ENCODE measurements around the gene PTP4A2. TPM values are rescaled to one million over a fixed set of nuclear protein-coding genes. Genes with fewer than 3 reads are reported as not detected.
A peak's percentile ranks its signal among the peaks of the same experiment; 100 is the strongest.

The PTP4A2 gene
- total RNA-seq, 4 donors from 2014 or later, result 294 to 522 (median 353) TPM

GRCh38 chr1:31937300-31938183 lies 626 bp downstream of the PTP4A2 start:
- Histone ChIP-seq H3K27ac (peak overlapping the region; percentile 97 to 99 (median 98)), H3K9me3 (no peaks in the 10 kb centered on the region), H3K36me3 (no peaks in the 10 kb centered on the region), H3K4me1 (peaks cover 51 to 57% of the 10 kb centered on the region in 2 donors), H3K4me3 (peak overlapping the region; percentile 81 to 91 (median 84)), H3K27me3 (no peaks in the 10 kb centered on the region)
- DNase-seq, result peak; percentile 53 to 78
- in situ Hi-C loops (cut with MboI; ENCODE audit: low sequenced_read_pairs in 4 of 4) (no loop called here), intact Hi-C loops (cut with DNase I; ENCODE audit: low total_unique reads) (loop anchor here (2.0 to 10.0 kb wide), 2 partner anchors 17 to 267 kb away; partner anchors contain the start of genes CCDC28B, DCDC2B and IQCC)
- TF ChIP-seq POLR2A (IDR thresholded peaks at IDR 0.05) (peak; percentile 29 to 46), CTCF (IDR thresholded peaks at IDR 0.05 in 4 of 5, conservative IDR thresholded peaks at IDR 0.05 in 1 of 5) (no peak)
- ATAC-seq, result peak; percentile 50 to 59

DNA sequence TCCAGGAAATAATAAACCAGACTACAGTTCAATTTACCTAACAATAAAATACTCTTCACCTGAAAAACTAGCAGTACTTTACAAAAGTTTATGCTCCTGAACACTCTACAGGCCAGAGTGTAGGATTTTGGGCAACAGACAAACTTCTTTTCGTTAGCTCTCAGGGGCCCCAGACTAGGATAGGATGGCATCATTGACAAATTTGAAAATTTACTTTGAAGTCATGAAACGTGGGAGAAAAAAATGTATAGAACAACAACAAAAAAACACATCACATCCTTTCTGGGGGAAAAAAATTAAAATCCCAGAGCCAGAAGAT lies 1.2 kb downstream of the PTP4A2 start:
- H3K27me3 ChIP-seq, result no peaks in the 10 kb centered on the region
- in situ Hi-C loops (cut with MboI; ENCODE audit: low sequenced_read_pairs in 4 of 4), result no loop called here
- H3K9me3 ChIP-seq, result no peaks in the 10 kb centered on the region
- no peak for ATAC-seq
- intact Hi-C loops (cut with DNase I; ENCODE audit: low total_unique reads), result loop anchor here (10.0 kb wide), 1 partner anchor 268 kb away; the partner anchor contains the start of genes CCDC28B, DCDC2B and IQCC
- peaks cover 57 to 63% of the 10 kb centered on the region in 2 donors for H3K4me1 ChIP-seq
- peak overlapping the region; percentile 81 to 91 (median 84) for H3K4me3 ChIP-seq
- H3K27ac ChIP-seq, result peak overlapping the region; percentile 97 to 99 (median 98)
- TF ChIP-seq POLR2A (IDR thresholded peaks at IDR 0.05) (no peak), CTCF (IDR thresholded peaks at IDR 0.05 in 4 of 5, conservative IDR thresholded peaks at IDR 0.05 in 1 of 5) (no peak)
- no peak for DNase-seq
- no peaks in the 10 kb centered on the region for H3K36me3 ChIP-seq

DNA sequence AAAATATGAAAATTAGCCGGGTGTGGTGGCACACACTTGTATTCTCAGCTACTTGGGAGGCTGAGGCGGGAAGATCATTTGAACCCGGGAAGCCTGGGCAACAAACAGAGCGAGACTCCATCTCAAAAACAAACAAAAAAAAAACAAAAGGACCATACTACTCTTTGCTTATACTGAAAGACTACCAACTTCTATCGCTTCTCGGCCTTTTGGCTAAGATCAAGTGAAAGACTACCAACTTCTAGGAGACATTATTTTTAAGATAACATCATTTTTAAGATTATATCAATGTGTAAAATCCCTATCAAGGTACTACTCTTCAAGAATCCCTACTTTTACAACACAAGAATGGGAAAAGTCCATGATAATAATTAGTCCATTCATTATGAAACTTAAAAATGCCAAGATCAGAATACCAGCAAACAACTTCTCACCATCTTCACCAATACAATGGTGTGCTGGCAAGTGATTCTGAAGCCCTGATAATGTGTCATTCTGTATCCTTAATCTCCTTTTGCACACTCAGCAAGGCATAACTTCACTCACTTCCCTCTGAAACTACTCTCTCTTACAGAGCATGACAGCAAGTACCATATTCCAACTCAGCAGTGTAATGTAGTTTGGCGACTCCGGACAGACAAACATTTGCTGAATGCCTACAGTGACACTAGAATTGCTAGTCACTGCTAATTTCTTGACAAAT lies 1.7 kb downstream of the PTP4A2 start:
- H3K36me3 ChIP-seq, result no peaks in the 10 kb centered on the region
- no peak for TF ChIP-seq POLR2A (IDR thresholded peaks at IDR 0.05)
- TF ChIP-seq CTCF (IDR thresholded peaks at IDR 0.05 in 4 of 5, conservative IDR thresholded peaks at IDR 0.05 in 1 of 5), result no peak
- peak overlapping the region; percentile 81 to 91 (median 84) for H3K4me3 ChIP-seq
- intact Hi-C loops (cut with DNase I; ENCODE audit: low total_unique reads), result loop anchor here (10.0 kb wide), 1 partner anchor 268 kb away; the partner anchor contains the start of genes CCDC28B, DCDC2B and IQCC
- peak overlapping the region; percentile 97 to 99 (median 98) for H3K27ac ChIP-seq
- H3K9me3 ChIP-seq, result no peaks in the 10 kb centered on the region
- DNase-seq (no peak), ATAC-seq (no peak)
- H3K27me3 ChIP-seq, result no peaks in the 10 kb centered on the region
- peaks cover 63 to 68% of the 10 kb centered on the region in 2 donors for H3K4me1 ChIP-seq
- in situ Hi-C loops (cut with MboI; ENCODE audit: low sequenced_read_pairs in 4 of 4), result no loop called here

DNA sequence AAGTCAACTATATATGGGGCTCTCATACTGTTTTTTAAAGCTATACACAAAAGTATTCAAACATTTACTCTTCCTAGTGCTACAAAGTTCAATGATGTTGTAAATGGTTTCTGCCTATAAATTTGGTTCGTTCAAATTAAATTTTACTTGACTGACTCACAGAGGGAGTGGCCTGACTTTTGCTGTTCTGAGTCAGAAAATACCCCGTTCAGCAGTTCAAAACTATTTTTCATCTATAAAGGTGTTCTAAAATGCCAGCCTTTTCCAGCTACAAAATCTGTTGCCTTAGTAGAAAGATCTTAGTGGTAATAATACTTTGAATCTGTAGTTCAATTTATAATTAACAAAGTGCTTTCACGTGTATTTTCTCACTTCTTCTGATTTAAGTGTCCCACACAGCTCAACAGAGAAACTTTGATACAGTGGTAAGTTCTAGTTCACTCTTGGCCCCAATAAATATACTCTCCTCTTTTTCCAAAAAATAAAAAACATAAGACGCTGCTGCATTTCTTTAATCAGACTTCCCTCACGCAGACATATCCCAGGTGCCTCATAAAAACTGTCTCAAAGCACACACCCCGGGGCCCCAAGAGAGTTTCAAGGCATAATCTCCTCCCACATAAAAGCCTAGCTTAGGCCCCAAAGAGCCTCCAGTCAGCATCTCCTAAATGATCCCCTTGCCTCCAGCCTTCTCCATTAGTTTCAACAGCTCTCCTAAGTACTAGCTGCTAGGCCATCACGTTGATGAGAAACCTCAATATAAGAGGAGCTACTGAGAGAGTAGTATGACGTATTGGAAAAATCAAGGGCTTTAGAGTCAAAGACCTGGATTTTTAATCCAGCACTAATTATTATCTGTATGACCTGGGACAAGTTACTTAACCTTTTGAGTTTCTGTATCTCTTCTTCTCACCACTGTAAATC lies 3.2 kb downstream of the PTP4A2 start:
- in situ Hi-C loops (cut with MboI; ENCODE audit: low sequenced_read_pairs in 4 of 4), result no loop called here
- Histone ChIP-seq H3K27ac (peak overlapping the region; percentile 97 to 99 (median 98)), H3K36me3 (no peaks in the 10 kb centered on the region), H3K4me3 (peak overlapping the region; percentile 26 to 91 (median 33)), H3K4me1 (peaks cover 77 to 83% of the 10 kb centered on the region in 2 donors), H3K9me3 (no peaks in the 10 kb centered on the region), H3K27me3 (no peaks in the 10 kb centered on the region)
- ATAC-seq, result no peak
- intact Hi-C loops (cut with DNase I; ENCODE audit: low total_unique reads), result loop anchor here (10.0 kb wide), 1 partner anchor 270 kb away; the partner anchor contains the start of genes CCDC28B, DCDC2B and IQCC
- TF ChIP-seq POLR2A (IDR thresholded peaks at IDR 0.05) (no peak), CTCF (IDR thresholded peaks at IDR 0.05 in 4 of 5, conservative IDR thresholded peaks at IDR 0.05 in 1 of 5) (no peak)
- DNase-seq, result no peak
